Kidney (tissue), 14 donors: ENCODE data around the gene NTNG2. TPM values are rescaled to one million over a fixed set of nuclear protein-coding genes. Genes with fewer than 3 reads are reported as not detected.

Experiments
- DNase-seq, 5 donors: peaks; one replicate each; pipeline ENCODE4 v3.0.0-alpha.2; 2013 to 2020
- FAIRE-seq: peaks from 2 replicates; lab custom pipeline; 2012; peaks lifted over from hg19 to GRCh38; lab: Jason Lieb, UNC
- H3K27ac ChIP-seq, 2 donors: one replicate each; pipeline ENCODE4 v1.7.0; 2013; ENCODE audit warnings: low read depth in 2 of 2, low read length in 2 of 2, inconsistent platforms in 1 of 2
- H3K27me3 ChIP-seq: one replicate; pipeline ENCODE4 v1.7.1; 2013; ENCODE audit warnings: low read length, inconsistent platforms; ENCODE audit not compliant: control insufficient read depth, insufficient read depth
- H3K36me3 ChIP-seq, 3 donors: one replicate each; pipeline versions ENCODE4 v1.7.0 to v1.7.1; 2013; ENCODE audit warnings: low read length in 3 of 3, control low read depth in 1 of 3, inconsistent platforms in 1 of 3; ENCODE audit not compliant: insufficient read depth in 3 of 3, control insufficient read depth in 2 of 3
- H3K4me1 ChIP-seq, 3 donors: one replicate each; pipeline versions ENCODE4 v1.7.0 to v1.7.1; 2013; ENCODE audit warnings: low read length in 3 of 3, inconsistent platforms in 1 of 3, low read depth in 1 of 3; ENCODE audit not compliant: control insufficient read depth in 2 of 3, insufficient read depth in 2 of 3
- H3K4me3 ChIP-seq, 3 donors: one replicate each; pipeline versions ENCODE4 v1.7.0 to v1.8.1; 2013; ENCODE audit warnings: low read length in 3 of 3, control low read depth in 1 of 3, inconsistent platforms in 1 of 3
- H3K9ac ChIP-seq, 3 donors: one replicate each; pipeline versions ENCODE4 v1.7.0 to v1.7.1; 2013; ENCODE audit warnings: low read length in 3 of 3, control low read depth in 1 of 3, inconsistent platforms in 1 of 3
- H3K9me3 ChIP-seq, 3 donors: one replicate each; pipeline versions ENCODE4 v1.7.0 to v1.7.1; 2013; ENCODE audit warnings: low read length in 3 of 3, control low read depth in 1 of 3, inconsistent platforms in 1 of 3; ENCODE audit not compliant: control insufficient read depth in 2 of 3, insufficient read depth in 1 of 3
- CTCF ChIP-seq: IDR thresholded peaks from 3 replicates; pipeline ENCODE4 v1.5.1; 2012; ENCODE audit warnings: mild to moderate bottlenecking, moderate library complexity, borderline replicate concordance; ENCODE audit not compliant: insufficient read depth; ENCODE audit errors: extremely low read depth
- intact Hi-C: fragments of 100-400 bp; cut with DNase I; formaldehyde crosslinking; loops from one replicate; pipeline ENCODE4 v1.11.1; 2022
- polyA plus RNA-seq: library from polyadenylated mRNA; stranded (reverse); fragments of 350-450 nt; fragmentation: Illumina TruSeq; extraction: RNeasy Lipid Tissue Mini Kit (QIAGEN cat#74804); gene quantifications from one replicate; pipeline ENCODE4 v1.2.3, GENCODE V29; 2014; ENCODE audit warnings: low read depth, low replicate concordance; ENCODE audit not compliant: insufficient read depth
- total RNA-seq: library from RNA; stranded (reverse); fragmentation: NEBNext Ultra II Directional; extraction: Animal tissue kit (Norgen Biotek cat#: 25700); gene quantifications from one replicate; pipeline ENCODE4 v1.2.1, GENCODE V29; 2021
- donor health status: control.
- donor health status: control.
- donor health status: control.
- donor health status: control.
- donor health status: control.
- donor health status: DM: yes; HTN: yes; CAD: no.
- donor health status: Normal renal cell carcinoma (clear cell type).

NTNG2 gene
- total and polyA plus RNA-seq, 2 donors from 2014 or later, result 0.54 to 2.2 TPM

GRCh38 chr9:132235894-132236661, 74.2 kb downstream of the NTNG2 start:
- Histone ChIP-seq H3K4me1 (peaks cover 0 to 3% (median 0%) of the 10 kb centered on the region in 3 donors), H3K27ac (no peak overlapping the region), H3K4me3 (no peak overlapping the region), H3K36me3 (no peaks in the 10 kb centered on the region), H3K9ac (no peak overlapping the region), H3K9me3 (no peaks in the 10 kb centered on the region), H3K27me3 (no peaks in the 10 kb centered on the region)
- peak in 4 of 5 donors; percentile 83 to 86 (median 84) for DNase-seq
- intact Hi-C loops, result loop anchor here (10.0 kb wide), 1 partner anchor 471 kb away; no protein-coding TSS in a partner anchor
- no peak for FAIRE-seq
- peak; percentile 88 for TF ChIP-seq CTCF

- Histone ChIP-seq H3K4me3 (no peak overlapping the region), H3K27me3 (no peaks in the 10 kb centered on the region), H3K27ac (no peak overlapping the region), H3K36me3 (no peaks in the 10 kb centered on the region), H3K9me3 (no peaks in the 10 kb centered on the region), H3K9ac (no peak overlapping the region), H3K4me1 (peaks cover 0 to 5% (median 0%) of the 10 kb centered on the region in 3 donors)
- FAIRE-seq, result no peak
- no peak for DNase-seq
- no peak for TF ChIP-seq CTCF
- intact Hi-C loops, result loop anchor here (10.0 kb wide), 1 partner anchor 472 kb away; no protein-coding TSS in a partner anchor
Measured at GRCh38 chr9:132236662-132237311, 74.9 kb downstream of the NTNG2 start.

- Histone ChIP-seq H3K27ac (no peak overlapping the region), H3K27me3 (no peaks in the 10 kb centered on the region), H3K4me1 (peaks cover 0 to 5% (median 0%) of the 10 kb centered on the region in 3 donors), H3K4me3 (no peak overlapping the region), H3K9me3 (no peaks in the 10 kb centered on the region), H3K36me3 (no peaks in the 10 kb centered on the region), H3K9ac (no peak overlapping the region)
- no peak for FAIRE-seq
- no peak for DNase-seq
- TF ChIP-seq CTCF, result no peak
- intact Hi-C loops, result loop anchor here (10.0 kb wide), 1 partner anchor 473 kb away; no protein-coding TSS in a partner anchor
Measured at GRCh38 chr9:132237481-132237880, 75.6 kb downstream of the NTNG2 start.
